Esophagus muscularis mucosa (tissue), 3 donors: ENCODE data around the gene MACC1.

Experiments used
- POLR2A ChIP-seq: fragments of 450-650 bp; IDR thresholded peaks from one replicate; pipeline ENCODE4 v1.6.1; 2017; ENCODE audit warnings: antibody characterized with exemption, moderate library complexity, mild to moderate bottlenecking, low read depth
- POLR2AphosphoS5 ChIP-seq, 2 donors: sonication (generic); formaldehyde crosslinking; IDR thresholded peaks; one replicate each; pipeline ENCODE4 v1.6.1; 2017; ENCODE audit warnings: antibody characterized with exemption in 2 of 2
- TF ChIP-seq, protein P1 (sequence below), 3 experiments: fragments of 200-600 bp in 2 of 3; fragments of 450-650 bp in 1 of 3; sonication (generic) in 2 of 3; IDR thresholded peaks; one replicate each; pipeline ENCODE4 v1.5.1; 2017 to 2019; ENCODE audit warnings: antibody characterized with exemption in 3 of 3, mild to moderate bottlenecking in 2 of 3, moderate library complexity in 1 of 3

DNA sequence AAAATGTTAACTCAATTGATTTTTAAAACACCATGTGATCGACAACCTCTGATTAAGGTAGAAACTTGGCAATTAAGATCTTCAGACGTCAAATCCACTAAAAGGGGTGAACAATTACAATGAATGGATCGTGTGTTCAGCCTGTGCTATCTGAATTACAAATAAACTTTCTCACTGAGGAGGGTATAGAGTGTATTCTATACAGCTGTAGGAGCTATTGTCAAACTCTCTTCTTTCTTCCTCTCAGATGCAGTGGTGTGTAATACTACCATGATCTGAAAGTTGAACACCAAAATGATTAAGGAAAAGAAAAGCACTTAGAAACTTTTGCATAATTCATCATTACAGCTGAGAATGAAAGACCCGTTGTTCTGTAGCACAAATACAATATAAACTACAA lies 32.2 kb upstream of the MACC1 start:
- TF ChIP-seq POLR2AphosphoS5 (IDR thresholded peaks at IDR 0.05) (no peak), POLR2A (no peak)
- TF ChIP-seq, protein P1, sequence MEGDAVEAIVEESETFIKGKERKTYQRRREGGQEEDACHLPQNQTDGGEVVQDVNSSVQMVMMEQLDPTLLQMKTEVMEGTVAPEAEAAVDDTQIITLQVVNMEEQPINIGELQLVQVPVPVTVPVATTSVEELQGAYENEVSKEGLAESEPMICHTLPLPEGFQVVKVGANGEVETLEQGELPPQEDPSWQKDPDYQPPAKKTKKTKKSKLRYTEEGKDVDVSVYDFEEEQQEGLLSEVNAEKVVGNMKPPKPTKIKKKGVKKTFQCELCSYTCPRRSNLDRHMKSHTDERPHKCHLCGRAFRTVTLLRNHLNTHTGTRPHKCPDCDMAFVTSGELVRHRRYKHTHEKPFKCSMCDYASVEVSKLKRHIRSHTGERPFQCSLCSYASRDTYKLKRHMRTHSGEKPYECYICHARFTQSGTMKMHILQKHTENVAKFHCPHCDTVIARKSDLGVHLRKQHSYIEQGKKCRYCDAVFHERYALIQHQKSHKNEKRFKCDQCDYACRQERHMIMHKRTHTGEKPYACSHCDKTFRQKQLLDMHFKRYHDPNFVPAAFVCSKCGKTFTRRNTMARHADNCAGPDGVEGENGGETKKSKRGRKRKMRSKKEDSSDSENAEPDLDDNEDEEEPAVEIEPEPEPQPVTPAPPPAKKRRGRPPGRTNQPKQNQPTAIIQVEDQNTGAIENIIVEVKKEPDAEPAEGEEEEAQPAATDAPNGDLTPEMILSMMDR (IDR thresholded peaks at IDR 0.05) = no peak
